Ascending aorta (tissue), 2 donors: ENCODE measurements around the gene NAV2. TPM values are rescaled to one million over a fixed set of nuclear protein-coding genes. Genes with fewer than 3 reads are reported as not detected.

Experiments
- DNase-seq, 2 donors: peaks; one replicate each; pipeline ENCODE4 v3.0.0-alpha.2; 2019; ENCODE audit warnings: low spot score in 2 of 2
- H3K27ac ChIP-seq, 2 donors: fragments of 200-600 bp; sonication (generic); one replicate each; pipeline ENCODE4 v1.5.1; 2016 to 2017; ENCODE audit warnings: mild to moderate bottlenecking in 1 of 2
- H3K27me3 ChIP-seq: fragments of 200-600 bp; sonication (generic); one replicate; pipeline ENCODE4 v1.5.1; 2017
- H3K36me3 ChIP-seq, 2 donors: fragments of 200-600 bp; sonication (generic); one replicate each; pipeline ENCODE4 v1.5.1; 2016
- H3K4me1 ChIP-seq, 2 donors: fragments of 200-600 bp; sonication (generic); one replicate each; pipeline ENCODE4 v1.5.1; 2016 to 2017; ENCODE audit warnings: mild to moderate bottlenecking in 1 of 2
- H3K4me3 ChIP-seq, 2 donors: fragments of 200-600 bp; sonication (generic); one replicate each; pipeline ENCODE4 v1.5.1; 2016 to 2017; ENCODE audit warnings: mild to moderate bottlenecking in 1 of 2
- H3K9me3 ChIP-seq, 2 donors: fragments of 200-600 bp; sonication (generic); one replicate each; pipeline ENCODE4 v1.5.1; 2016
- CTCF ChIP-seq, 3 experiments: fragments of 200-600 bp in 2 of 3; fragments of 450-650 bp in 1 of 3; sonication (generic) in 2 of 3; IDR thresholded peaks; one replicate each; pipeline ENCODE4 v1.5.1; 2016 to 2019; ENCODE audit warnings: antibody characterized with exemption in 3 of 3, mild to moderate bottlenecking in 1 of 3, moderate library complexity in 1 of 3
- intact Hi-C: fragments of 100-400 bp; cut with DNase I; formaldehyde crosslinking; loops from one replicate; pipeline ENCODE4 v1.15.1; 2023
- total RNA-seq: library from RNA; depleted of rRNA; stranded (reverse); fragments of >200 nt; gene quantifications from one replicate; pipeline ENCODE4 v1.1.0, GENCODE V29; 2016

NAV2 gene
- total RNA-seq, 1 donor from 2014 or later, result 62.6 TPM

- no peaks in the 10 kb centered on the region for H3K27me3 ChIP-seq
- DNase-seq, result no peak
- no peak overlapping the region for H3K4me3 ChIP-seq
- H3K4me1 ChIP-seq, result peaks cover 19 to 57% of the 10 kb centered on the region in 2 donors
- peaks cover 5 to 9% of the 10 kb centered on the region in 2 donors for H3K36me3 ChIP-seq
- intact Hi-C loops, result loop anchor here (5.0 kb wide), 1 partner anchor 60 kb away; no protein-coding TSS in a partner anchor
- H3K9me3 ChIP-seq, result no peaks in the 10 kb centered on the region
- H3K27ac ChIP-seq, result peak overlapping the region; percentile 7 to 31
- no peak for TF ChIP-seq CTCF (IDR thresholded peaks at IDR 0.05)
These were observed 104.7 kb downstream of the NAV2 start for GRCh38 chr11:19817265-19817851.

GRCh38 chr11:19817870-19818269 lies 105.2 kb downstream of the NAV2 start:
- Histone ChIP-seq H3K4me1 (peaks cover 19 to 52% of the 10 kb centered on the region in 2 donors), H3K9me3 (no peaks in the 10 kb centered on the region), H3K36me3 (peaks cover 5 to 9% of the 10 kb centered on the region in 2 donors), H3K4me3 (no peak overlapping the region), H3K27me3 (no peaks in the 10 kb centered on the region), H3K27ac (no peak overlapping the region)
- intact Hi-C loops, result loop anchor here (5.0 kb wide), 1 partner anchor 61 kb away; no protein-coding TSS in a partner anchor
- DNase-seq, result no peak
- TF ChIP-seq CTCF (IDR thresholded peaks at IDR 0.05), result no peak

GRCh38 chr11:19818619-19819018 lies 106.0 kb downstream of the NAV2 start:
- Histone ChIP-seq H3K4me1 (peaks cover 14 to 45% of the 10 kb centered on the region in 2 donors), H3K27me3 (no peaks in the 10 kb centered on the region), H3K27ac (no peak overlapping the region), H3K36me3 (peaks cover 5 to 9% of the 10 kb centered on the region in 2 donors), H3K9me3 (no peaks in the 10 kb centered on the region), H3K4me3 (no peak overlapping the region)
- no peak for TF ChIP-seq CTCF (IDR thresholded peaks at IDR 0.05)
- intact Hi-C loops, result loop anchor here (5.0 kb wide), 1 partner anchor 61 kb away; no protein-coding TSS in a partner anchor
- no peak for DNase-seq

- H3K27ac ChIP-seq, result no peak overlapping the region
- no peak overlapping the region for H3K4me3 ChIP-seq
- TF ChIP-seq CTCF (IDR thresholded peaks at IDR 0.05), result no peak
- intact Hi-C loops, result loop anchor here (5.0 kb wide), 1 partner anchor 62 kb away; no protein-coding TSS in a partner anchor
- no peaks in the 10 kb centered on the region for H3K9me3 ChIP-seq
- no peak for DNase-seq
- peaks cover 5 to 9% of the 10 kb centered on the region in 2 donors for H3K36me3 ChIP-seq
- H3K27me3 ChIP-seq, result no peaks in the 10 kb centered on the region
- peaks cover 11 to 42% of the 10 kb centered on the region in 2 donors for H3K4me1 ChIP-seq
These were observed 106.5 kb downstream of the NAV2 start for GRCh38 chr11:19819148-19819547.

GRCh38 chr11:19820100-19820499 lies 107.5 kb downstream of the NAV2 start:
- intact Hi-C loops, result no loop called here
- Histone ChIP-seq H3K9me3 (no peaks in the 10 kb centered on the region), H3K36me3 (peaks cover 5 to 9% of the 10 kb centered on the region in 2 donors), H3K4me1 (peaks cover 8 to 33% of the 10 kb centered on the region in 2 donors), H3K4me3 (no peak overlapping the region), H3K27ac (no peak overlapping the region), H3K27me3 (no peaks in the 10 kb centered on the region)
- no peak for TF ChIP-seq CTCF (IDR thresholded peaks at IDR 0.05)
- no peak for DNase-seq
